B cell (primary cell): Measurements from ENCODE around the gene OTUB2.

ENCODE experiments used
- CTCF ChIP-seq: fragments of 200-600 bp; IDR thresholded peaks from one replicate; pipeline ENCODE4 v1.8.0; 2022; ENCODE audit warnings: antibody characterized with exemption, mild to moderate bottlenecking
- EZH2 ChIP-seq: IDR thresholded peaks from 2 replicates; pipeline ENCODE4 v1.6.1; 2012; ENCODE audit warnings: borderline replicate concordance, low read depth, mild to moderate bottlenecking, moderate library complexity, low read length; ENCODE audit not compliant: insufficient read depth, poor library complexity, severe bottlenecking

- no peak for TF ChIP-seq CTCF
- no peak for TF ChIP-seq EZH2
Observed at GRCh38 chr14:94003397-94003796, 22.7 kb upstream of the OTUB2 start.
